ENCODE results near the gene NOC4L.
A peak's percentile ranks its signal among the peaks of the same experiment; 100 is the strongest.

DNA sequence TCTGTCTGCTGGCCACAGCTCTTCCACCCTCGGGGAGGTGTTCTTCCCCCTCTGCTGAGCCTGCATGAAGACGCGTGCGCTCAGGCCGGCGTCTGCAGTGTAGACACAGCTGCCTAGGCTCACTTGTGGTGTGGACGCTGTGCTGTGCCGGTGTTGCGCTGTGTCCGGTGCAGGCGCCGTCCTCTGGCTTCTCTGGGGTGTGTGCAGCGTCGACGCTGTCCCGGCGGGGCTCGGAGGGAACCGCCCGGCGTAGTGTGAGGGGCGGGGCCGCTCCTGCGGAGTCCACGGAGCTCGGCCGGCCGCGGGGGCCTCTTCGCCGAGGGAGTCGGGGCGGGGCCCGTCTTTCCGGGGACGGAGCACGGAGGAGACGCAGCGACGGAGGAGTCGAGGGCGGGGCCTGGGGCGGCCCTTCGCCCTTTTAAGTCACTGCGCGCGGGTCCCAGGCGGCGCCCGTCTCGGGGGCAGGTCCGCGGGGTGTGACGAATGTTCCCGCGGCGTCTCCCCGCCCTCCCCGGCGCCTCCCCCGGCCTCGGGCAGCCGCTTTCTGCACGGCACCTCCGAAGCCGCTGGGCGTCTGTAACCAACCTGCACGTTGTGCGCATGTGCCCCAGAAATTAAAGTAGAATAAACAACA, 45.2 kb downstream of the NOC4L start:
- TF ChIP-seq, protein P1, sequence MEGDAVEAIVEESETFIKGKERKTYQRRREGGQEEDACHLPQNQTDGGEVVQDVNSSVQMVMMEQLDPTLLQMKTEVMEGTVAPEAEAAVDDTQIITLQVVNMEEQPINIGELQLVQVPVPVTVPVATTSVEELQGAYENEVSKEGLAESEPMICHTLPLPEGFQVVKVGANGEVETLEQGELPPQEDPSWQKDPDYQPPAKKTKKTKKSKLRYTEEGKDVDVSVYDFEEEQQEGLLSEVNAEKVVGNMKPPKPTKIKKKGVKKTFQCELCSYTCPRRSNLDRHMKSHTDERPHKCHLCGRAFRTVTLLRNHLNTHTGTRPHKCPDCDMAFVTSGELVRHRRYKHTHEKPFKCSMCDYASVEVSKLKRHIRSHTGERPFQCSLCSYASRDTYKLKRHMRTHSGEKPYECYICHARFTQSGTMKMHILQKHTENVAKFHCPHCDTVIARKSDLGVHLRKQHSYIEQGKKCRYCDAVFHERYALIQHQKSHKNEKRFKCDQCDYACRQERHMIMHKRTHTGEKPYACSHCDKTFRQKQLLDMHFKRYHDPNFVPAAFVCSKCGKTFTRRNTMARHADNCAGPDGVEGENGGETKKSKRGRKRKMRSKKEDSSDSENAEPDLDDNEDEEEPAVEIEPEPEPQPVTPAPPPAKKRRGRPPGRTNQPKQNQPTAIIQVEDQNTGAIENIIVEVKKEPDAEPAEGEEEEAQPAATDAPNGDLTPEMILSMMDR (IDR thresholded peaks at IDR 0.05), result no peak
- peak in 1 of 2 donors; percentile 60 for TF ChIP-seq POLR2A (IDR thresholded peaks at IDR 0.05)
